Stimulated activated memory B cell treated with anti-CD40 and anti-IgM and Interleukin-4, amounts not matched to agents 10 μg/mL and 1 μg/mL and 100 μg/mL, for 72 hours (primary cell): ENCODE measurements around the gene NPIPA5.
A peak's percentile ranks its signal among the peaks of the same experiment; 100 is the strongest.
"Not testable (repeated sequence)": the region's sequence is repeated elsewhere in the genome, so short reads cannot be mapped to it uniquely, and the experiment has no call there.

Experiments used
- ATAC-seq: fragments of 150-1000 bp; cut with Tn5 transposase; 2 replicates; pipeline ENCODE4 v1.10.0; 2021
- H3K27ac Mint-ChIP-seq: one replicate; pipeline ENCODE4 v1.8.0; 2022; ENCODE audit warnings: mild to moderate bottlenecking, mixed read lengths
- H3K27me3 Mint-ChIP-seq: one replicate; pipeline ENCODE4 v1.8.0; 2022; ENCODE audit warnings: mixed read lengths
- H3K36me3 Mint-ChIP-seq: one replicate; pipeline ENCODE4 v1.8.0; 2022; ENCODE audit warnings: mixed read lengths
- H3K4me1 Mint-ChIP-seq: one replicate; pipeline ENCODE4 v1.8.0; 2022; ENCODE audit warnings: mixed read lengths
- H3K4me3 Mint-ChIP-seq: one replicate; pipeline ENCODE4 v1.8.0; 2022; ENCODE audit warnings: mild to moderate bottlenecking, moderate library complexity, mixed read lengths
- H3K9me3 Mint-ChIP-seq: one replicate; pipeline ENCODE4 v1.8.0; 2022; ENCODE audit warnings: mixed read lengths

NPIPA5 gene

DNA sequence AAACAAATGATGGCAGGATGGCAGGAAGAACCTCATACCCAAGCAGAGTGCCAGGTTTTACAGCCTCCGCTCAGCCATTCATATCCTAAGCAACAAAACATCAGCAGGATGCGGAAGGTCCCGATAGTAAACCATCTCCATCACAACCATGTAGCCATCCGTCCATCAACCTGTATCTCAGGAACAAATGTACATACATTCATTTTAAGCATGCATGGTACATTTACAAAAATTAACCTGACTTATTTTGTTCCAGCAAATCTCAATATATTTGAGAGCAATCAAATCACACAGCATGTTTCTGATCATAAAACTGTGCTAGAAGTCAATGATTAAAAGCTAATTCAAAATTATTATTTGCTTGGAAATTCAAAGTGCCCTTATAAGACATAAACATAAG lies at the start of gene NPIPA5:
Gene NPIPA5 (minus strand): TSS at position 101 of the 400 bp plus-strand sequence. CDS start 0 bp downstream, at position 101.
- H3K36me3 Mint-ChIP-seq, H3K4me3 Mint-ChIP-seq, H3K27ac Mint-ChIP-seq, ATAC-seq, H3K27me3 Mint-ChIP-seq, H3K4me1 Mint-ChIP-seq, H3K9me3 Mint-ChIP-seq: not testable (repeated sequence)

DNA sequence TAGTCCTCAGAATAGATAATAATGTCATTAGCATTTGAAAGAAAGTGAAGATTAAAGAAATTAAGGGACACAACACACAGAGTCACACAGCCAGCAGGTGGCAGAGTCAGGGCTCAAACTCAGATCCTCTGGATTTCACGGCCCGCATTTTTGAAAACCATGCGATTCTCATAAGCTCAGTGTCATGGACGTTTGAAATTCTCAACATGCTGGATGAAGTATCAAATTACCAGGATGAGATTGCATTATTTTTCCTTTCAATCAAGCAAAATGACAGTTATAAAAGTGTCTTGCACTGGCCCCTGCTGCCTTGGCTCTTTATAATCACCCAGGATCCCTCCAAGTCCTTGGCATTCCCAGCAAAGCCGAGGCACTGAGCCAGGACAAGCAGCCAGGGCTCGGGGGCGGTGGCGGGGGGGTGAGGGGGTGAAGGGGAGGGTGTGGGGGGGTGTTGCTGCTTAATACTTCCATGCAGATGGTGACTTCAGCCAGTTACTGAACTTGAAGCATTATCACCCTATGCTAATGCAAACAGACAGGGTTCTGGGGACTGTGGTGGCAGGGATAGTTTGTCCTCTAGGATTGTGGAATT lies 49.6 kb upstream of the NPIPA5 start:
- ATAC-seq = peak; percentile 53
- Mint-ChIP-seq H3K4me3 (no peak overlapping the region), H3K4me1 (no peaks in the 10 kb centered on the region), H3K36me3 (no peaks in the 10 kb centered on the region), H3K27me3 (peaks cover 14% of the 10 kb centered on the region), H3K9me3 (no peaks in the 10 kb centered on the region), H3K27ac (no peak overlapping the region)

DNA sequence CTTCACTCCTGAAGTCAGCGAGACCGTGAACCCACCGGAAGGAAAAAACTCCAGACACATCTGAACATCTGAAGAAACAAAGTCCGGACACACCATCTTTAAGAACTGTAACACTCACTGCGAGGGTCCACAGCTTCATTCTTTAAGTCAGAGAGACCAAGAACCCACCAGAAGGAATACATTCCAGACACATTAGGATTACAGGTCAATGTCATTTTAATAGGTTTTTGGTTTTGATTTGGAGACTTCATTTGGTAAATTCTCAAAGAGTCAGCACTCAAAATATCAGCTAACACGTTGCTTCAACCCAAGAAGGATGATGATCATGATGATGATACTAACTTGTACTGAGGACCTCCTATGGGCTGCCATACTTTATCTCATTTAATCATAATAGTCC lies 48.7 kb upstream of the NPIPA5 start:
- peaks cover 14% of the 10 kb centered on the region for H3K27me3 Mint-ChIP-seq
- H3K4me3 Mint-ChIP-seq = no peak overlapping the region
- H3K27ac Mint-ChIP-seq = no peak overlapping the region
- H3K36me3 Mint-ChIP-seq = no peaks in the 10 kb centered on the region
- no peak for ATAC-seq
- H3K9me3 Mint-ChIP-seq = no peaks in the 10 kb centered on the region
- H3K4me1 Mint-ChIP-seq = no peaks in the 10 kb centered on the region

DNA sequence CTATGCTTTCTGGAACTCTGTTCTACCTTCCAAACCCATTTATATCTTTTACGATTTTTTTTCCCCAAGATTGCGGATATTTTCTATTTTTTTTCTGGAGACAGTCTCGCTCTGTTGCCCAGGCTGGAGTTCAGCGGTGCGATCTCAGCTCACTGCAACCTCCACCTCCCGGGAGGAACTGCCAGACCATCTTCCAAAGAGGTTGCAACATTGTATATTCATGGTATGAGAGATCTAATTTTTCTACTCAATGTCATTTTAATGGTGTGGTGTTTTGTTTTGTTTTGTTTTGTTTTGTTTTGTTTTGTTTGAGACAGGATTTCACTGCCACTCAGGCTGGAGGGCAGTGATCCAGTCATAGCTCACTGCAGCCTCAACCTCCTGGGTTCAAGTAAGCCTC lies 47.8 kb upstream of the NPIPA5 start:
- Mint-ChIP-seq H3K4me1 (no peaks in the 10 kb centered on the region), H3K9me3 (no peaks in the 10 kb centered on the region), H3K27me3 (peaks cover 14% of the 10 kb centered on the region), H3K36me3 (no peaks in the 10 kb centered on the region), H3K4me3 (no peak overlapping the region), H3K27ac (no peak overlapping the region)
- ATAC-seq = no peak

DNA sequence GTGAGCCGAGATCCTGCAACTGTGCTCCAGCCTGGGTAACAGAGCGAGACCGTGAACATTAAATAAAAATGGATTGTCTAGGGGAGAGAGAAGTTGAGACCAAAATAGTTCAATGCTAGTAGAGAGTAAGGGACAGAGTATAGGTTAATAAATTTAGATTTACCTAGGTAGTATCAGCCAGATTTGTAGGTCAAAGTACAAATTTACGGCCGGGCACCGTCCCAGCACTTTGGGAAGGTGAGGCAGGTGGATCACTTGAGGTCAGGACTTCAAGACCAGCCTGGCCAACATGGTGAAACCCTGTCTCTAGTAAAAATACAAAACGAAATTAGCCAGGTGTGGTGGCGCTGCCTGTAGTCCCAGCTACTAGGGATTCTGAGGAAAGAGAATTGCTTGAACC lies 44.1 kb upstream of the NPIPA5 start:
- H3K9me3 Mint-ChIP-seq = no peaks in the 10 kb centered on the region
- H3K27me3 Mint-ChIP-seq = peaks cover 14% of the 10 kb centered on the region
- no peak overlapping the region for H3K27ac Mint-ChIP-seq
- no peak for ATAC-seq
- H3K4me1 Mint-ChIP-seq = no peaks in the 10 kb centered on the region
- no peaks in the 10 kb centered on the region for H3K36me3 Mint-ChIP-seq
- no peak overlapping the region for H3K4me3 Mint-ChIP-seq

DNA sequence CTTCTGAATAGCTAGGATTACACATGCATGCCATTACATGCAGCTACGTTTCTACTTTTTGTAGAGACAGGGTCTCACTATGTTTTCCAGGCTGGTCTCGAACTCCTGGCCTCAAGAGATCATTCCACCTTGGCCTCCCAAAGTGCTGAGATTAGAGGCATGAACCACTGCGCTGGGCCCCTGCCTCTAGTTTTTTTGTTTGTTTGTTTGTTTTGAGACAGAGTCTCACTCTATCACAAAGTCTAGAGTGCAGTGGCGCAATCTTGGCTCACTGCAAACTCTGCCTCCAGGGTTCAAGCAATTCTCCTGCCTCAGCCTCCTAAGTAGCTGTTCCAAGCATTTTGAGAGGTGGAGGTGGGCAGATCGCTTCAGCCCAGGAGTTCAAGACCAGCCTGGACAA lies 43.6 kb upstream of the NPIPA5 start:
- peaks cover 13% of the 10 kb centered on the region for H3K27me3 Mint-ChIP-seq
- H3K4me3 Mint-ChIP-seq, H3K4me1 Mint-ChIP-seq, H3K27ac Mint-ChIP-seq, ATAC-seq, H3K9me3 Mint-ChIP-seq, H3K36me3 Mint-ChIP-seq: not testable (repeated sequence)

DNA sequence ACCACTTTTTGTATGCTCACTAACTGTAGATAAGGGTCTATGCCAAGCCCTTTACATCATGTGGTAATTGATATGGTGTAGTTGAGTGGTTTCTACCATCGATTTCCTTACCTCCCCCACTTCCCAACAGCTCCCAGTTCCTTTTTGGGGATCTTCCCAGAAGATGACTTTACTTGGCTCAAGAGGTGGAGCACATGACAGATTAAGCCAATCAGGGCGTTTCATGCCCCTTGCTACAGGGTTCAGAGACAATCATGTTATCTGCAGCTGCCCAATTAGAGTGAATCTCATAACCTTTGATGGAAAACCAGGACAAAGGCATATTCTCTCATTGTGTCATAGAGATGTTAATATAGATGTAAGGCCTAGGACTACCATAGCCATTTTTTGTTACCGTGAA lies 40.1 kb upstream of the NPIPA5 start:
- Mint-ChIP-seq H3K27me3 (no peaks in the 10 kb centered on the region), H3K4me1 (no peaks in the 10 kb centered on the region), H3K4me3 (no peak overlapping the region), H3K36me3 (no peaks in the 10 kb centered on the region), H3K9me3 (no peaks in the 10 kb centered on the region), H3K27ac (no peak overlapping the region)
- ATAC-seq = no peak

DNA sequence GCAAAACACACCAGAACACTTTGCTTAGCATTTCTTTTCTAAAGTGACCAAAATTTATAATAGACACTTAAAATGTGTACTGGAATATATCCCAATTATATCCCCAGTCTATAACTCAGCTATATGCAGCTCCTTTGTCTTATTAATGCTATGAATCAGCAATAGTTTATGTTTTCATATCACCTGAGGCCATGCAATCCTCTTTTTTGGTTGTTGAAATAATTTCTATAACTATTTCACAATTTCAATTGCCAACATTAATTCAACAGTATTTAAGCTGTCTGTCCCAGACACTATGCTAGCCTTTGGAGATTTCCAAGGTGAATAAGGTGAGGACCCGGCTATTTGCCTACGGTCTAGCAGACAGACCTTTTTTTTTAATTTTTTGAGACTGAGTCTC lies 39.1 kb upstream of the NPIPA5 start:
- H3K36me3 Mint-ChIP-seq = no peaks in the 10 kb centered on the region
- no peaks in the 10 kb centered on the region for H3K27me3 Mint-ChIP-seq
- H3K4me3 Mint-ChIP-seq = no peak overlapping the region
- no peaks in the 10 kb centered on the region for H3K9me3 Mint-ChIP-seq
- ATAC-seq = no peak
- no peak overlapping the region for H3K27ac Mint-ChIP-seq
- H3K4me1 Mint-ChIP-seq = no peaks in the 10 kb centered on the region

DNA sequence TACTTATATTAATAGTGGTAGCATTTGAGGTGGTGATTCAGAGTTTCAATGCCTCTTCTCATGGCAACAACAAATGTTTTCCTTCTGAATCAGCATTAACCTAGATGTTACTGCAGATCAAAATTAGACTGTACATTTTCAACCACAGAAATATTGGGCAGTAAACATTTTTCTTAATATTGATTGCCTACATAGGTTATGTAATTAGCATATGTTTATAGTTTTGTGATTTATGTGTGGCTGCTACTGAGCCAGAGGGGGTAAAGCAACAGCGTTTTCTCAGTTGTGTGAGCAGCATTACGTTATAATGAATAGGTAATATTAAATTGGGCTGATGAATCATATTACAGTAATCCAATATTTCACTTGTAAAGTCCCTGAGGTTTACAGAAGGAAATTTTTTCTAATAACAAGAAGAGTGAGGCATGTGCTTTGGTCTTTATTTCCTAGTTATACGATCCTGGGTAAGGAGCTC lies 37.5 kb upstream of the NPIPA5 start:
- no peak overlapping the region for H3K27ac Mint-ChIP-seq
- H3K27me3 Mint-ChIP-seq = no peaks in the 10 kb centered on the region
- ATAC-seq = no peak
- no peaks in the 10 kb centered on the region for H3K4me1 Mint-ChIP-seq
- no peaks in the 10 kb centered on the region for H3K9me3 Mint-ChIP-seq
- H3K4me3 Mint-ChIP-seq = no peak overlapping the region
- H3K36me3 Mint-ChIP-seq = no peaks in the 10 kb centered on the region

DNA sequence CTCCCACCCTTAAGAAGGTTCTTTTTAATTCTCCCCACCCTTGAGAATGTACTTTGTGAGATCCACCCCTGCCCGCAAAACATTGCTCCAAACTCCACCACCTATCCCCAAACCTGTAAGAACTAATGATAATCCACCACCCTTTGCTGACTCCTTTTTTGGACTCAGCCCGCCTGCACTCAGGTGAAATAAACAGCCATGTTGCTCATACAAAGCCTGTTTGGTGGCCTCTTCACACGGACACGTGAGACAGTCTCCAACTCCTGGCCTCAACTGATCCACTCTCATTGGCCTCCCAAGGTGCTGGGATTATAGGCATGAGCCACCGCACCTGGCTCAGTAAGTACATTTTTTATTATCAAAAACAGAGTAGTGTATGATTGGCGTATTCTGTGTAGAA lies 31.4 kb upstream of the NPIPA5 start:
- H3K9me3 Mint-ChIP-seq, H3K27me3 Mint-ChIP-seq, H3K36me3 Mint-ChIP-seq, H3K4me3 Mint-ChIP-seq, H3K27ac Mint-ChIP-seq, ATAC-seq, H3K4me1 Mint-ChIP-seq: not testable (repeated sequence)

DNA sequence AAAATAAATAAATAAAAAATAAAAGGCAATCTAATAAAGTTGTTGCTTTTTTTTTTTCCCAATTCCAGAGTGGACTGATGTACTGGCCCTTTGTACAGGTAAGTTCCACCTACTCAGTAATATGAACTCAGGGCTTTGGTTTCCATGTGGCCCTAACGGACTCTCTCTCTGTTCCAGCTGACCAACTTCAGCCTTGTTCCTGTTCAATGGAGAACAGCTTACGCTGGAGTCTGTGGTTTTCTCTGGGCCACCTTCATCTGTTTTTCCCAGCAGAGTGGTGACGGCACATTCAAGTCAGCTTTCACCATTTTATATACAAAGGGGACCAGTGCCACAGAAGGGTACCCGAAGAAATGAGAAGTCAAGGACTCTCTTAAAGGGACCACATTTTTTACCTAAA lies 29.7 kb upstream of the NPIPA5 start:
- not testable (repeated sequence) for ATAC-seq, H3K9me3 Mint-ChIP-seq, H3K27ac Mint-ChIP-seq, H3K36me3 Mint-ChIP-seq, H3K4me3 Mint-ChIP-seq, H3K27me3 Mint-ChIP-seq
- peaks cover 21% of the 10 kb centered on the region for H3K4me1 Mint-ChIP-seq

DNA sequence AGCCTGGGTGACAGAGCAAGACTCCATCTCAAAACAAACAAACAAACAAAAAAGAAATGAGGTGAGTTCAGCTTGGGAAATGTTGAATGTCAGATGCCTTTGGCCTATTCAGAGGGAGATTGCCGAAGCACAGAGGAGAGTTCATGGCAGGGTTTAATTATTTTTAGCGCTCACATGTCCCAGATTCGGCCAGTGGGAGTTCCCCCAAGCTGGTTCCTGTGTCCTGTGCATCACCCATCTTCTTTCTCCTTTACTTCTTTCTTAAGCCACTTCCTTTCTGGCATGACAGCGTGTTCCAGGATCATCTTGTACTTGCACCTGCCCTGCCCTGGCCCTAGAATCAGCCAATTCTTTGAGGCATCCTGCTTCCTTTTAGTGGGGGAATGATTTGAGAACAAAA lies 26.7 kb upstream of the NPIPA5 start:
- Mint-ChIP-seq H3K4me3 (no peak overlapping the region), H3K4me1 (peaks cover 21% of the 10 kb centered on the region), H3K27me3 (no peaks in the 10 kb centered on the region), H3K27ac (no peak overlapping the region), H3K9me3 (no peaks in the 10 kb centered on the region), H3K36me3 (no peaks in the 10 kb centered on the region)
- ATAC-seq = no peak

DNA sequence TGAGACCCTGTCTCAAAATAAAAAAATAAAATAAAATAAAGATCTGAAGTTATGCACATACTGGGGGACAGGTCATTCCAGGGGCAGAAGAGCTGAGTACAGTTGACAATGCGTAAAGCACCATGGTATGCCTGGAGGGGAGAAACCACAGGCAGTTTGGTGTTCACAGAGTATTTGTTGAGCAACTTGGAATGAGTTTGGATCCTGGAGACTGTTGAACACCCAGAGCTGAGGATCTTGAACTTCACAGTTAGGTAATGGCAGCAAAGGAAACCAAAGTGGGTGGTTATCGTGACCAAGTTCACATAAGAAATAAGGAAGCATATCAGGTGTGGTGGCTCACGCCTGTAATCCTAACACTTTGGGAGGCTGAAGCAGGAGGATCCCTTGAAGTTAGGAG lies 26.0 kb upstream of the NPIPA5 start:
- not testable (repeated sequence) for H3K36me3 Mint-ChIP-seq, H3K4me3 Mint-ChIP-seq, H3K27me3 Mint-ChIP-seq, H3K9me3 Mint-ChIP-seq, ATAC-seq
- Mint-ChIP-seq H3K27ac (peak overlapping the region; percentile 20), H3K4me1 (peaks cover 21% of the 10 kb centered on the region)

DNA sequence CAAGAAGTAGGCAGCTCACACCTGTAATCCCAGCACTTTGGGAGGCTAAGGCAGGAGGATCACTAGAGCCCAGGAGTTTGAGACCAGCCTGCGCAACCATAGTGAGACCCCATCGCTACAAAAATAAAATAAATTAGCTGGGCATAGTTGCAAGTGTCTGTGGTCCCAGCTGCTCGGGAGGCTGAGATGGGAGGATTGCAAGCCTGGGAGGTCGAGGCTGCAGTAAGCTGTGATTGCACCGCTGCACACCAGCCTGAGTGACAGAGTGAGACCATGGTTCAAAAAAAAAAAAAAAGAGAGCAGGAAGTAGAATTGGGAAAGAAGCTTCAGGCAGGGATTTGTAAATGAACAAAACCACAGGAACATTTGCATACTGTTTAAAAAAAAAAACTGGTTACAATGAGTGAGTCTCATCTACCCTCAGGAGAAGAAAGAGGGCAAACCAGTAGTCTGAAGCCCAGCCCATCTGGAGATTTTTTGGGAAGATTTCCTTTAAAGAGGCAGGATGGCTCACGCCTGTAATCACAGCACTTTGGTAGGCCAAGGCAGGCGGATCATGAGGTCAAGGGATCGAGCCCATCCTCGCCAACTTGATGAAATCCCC lies 25.4 kb upstream of the NPIPA5 start:
- Mint-ChIP-seq H3K27me3 (no peaks in the 10 kb centered on the region), H3K9me3 (no peaks in the 10 kb centered on the region), H3K4me1 (peaks cover 21% of the 10 kb centered on the region), H3K36me3 (no peaks in the 10 kb centered on the region), H3K4me3 (no peak overlapping the region), H3K27ac (peak overlapping the region; percentile 20)
- ATAC-seq = no peak

DNA sequence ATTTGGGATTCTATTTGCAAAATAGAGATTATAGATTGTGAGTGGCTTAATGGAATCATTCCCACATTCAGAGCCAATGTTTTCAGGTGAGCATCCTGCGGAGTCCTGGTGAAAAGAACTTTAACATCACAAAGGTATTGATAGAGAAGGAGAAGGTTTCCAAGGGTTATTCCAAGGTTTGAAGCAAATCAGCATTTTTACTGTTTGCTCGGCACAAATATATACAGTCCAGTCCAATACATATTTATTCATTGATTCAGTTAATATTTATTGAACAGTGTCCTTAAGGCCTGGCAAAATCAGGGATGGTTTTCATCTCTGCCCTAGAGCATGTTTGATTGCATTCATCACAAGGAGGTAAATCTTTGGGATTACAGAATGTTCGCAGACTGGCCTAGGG lies 23.9 kb upstream of the NPIPA5 start:
- Mint-ChIP-seq H3K4me3 (no peak overlapping the region), H3K9me3 (no peaks in the 10 kb centered on the region), H3K27me3 (no peaks in the 10 kb centered on the region), H3K36me3 (no peaks in the 10 kb centered on the region), H3K4me1 (peaks cover 21% of the 10 kb centered on the region), H3K27ac (no peak overlapping the region)
- ATAC-seq = no peak

DNA sequence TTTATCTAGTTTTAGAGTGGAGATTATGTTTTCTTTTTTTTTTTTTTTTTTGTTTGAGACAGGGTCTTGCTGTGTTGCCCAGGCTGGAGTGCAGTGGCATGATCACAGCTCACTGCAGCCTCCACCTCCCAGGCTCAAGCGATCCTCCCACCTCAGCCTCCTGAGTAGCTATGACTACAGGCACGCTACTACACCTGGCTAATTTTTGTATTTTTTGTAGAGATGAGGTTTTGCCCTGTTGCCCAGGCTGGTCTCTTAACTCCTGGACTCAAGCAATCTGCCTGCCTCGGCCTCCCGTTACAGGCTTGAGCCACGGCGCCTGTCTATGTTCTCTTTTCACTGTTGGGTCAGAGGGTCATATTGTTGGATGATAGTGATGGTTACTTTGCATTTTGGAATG lies 22.2 kb upstream of the NPIPA5 start:
- not testable (repeated sequence) for H3K36me3 Mint-ChIP-seq, H3K27ac Mint-ChIP-seq, H3K27me3 Mint-ChIP-seq, H3K4me3 Mint-ChIP-seq, H3K9me3 Mint-ChIP-seq, ATAC-seq
- H3K4me1 Mint-ChIP-seq = peaks cover 21% of the 10 kb centered on the region
